Activated CD4-positive, CD25-positive, alpha-beta regulatory T cell (primary cell): ENCODE measurements around the gene STK36.
A peak's percentile ranks its signal among the peaks of the same experiment; 100 is the strongest.

ENCODE experiments used
- DNase-seq, 4 experiments: peaks; one replicate each; lab custom pipeline; 2025; lab: John Stamatoyannopoulos, UW

STK36 gene

GRCh38 chr2:218671654-218672566 lies at the start of gene STK36, which contains the start of gene RNF25:
Gene STK36 (plus strand): TSS chr2:218672086. CDS start chr2:218672830, 744 bp downstream.
Gene RNF25 (minus strand): TSS chr2:218672002. CDS start chr2:218671970, 32 bp downstream.
- DNase-seq, result peak; percentile 55 to 67 (median 65)

- DNase-seq, result no peak
Measured at GRCh38 chr2:218622606-218623365, 49.1 kb upstream of the STK36 start.

- DNase-seq, result no peak
Measured at GRCh38 chr2:218623366-218623705, 48.5 kb upstream of the STK36 start.

- DNase-seq, result no peak
Measured at GRCh38 chr2:218626369-218626768, 45.5 kb upstream of the STK36 start.

- DNase-seq, result no peak
Measured at GRCh38 chr2:218627939-218628338, 43.9 kb upstream of the STK36 start.

GRCh38 chr2:218631837-218632236 lies 40.0 kb upstream of the STK36 start:
- DNase-seq, result no peak

- DNase-seq, result no peak
Measured at GRCh38 chr2:218635719-218636118, 36.2 kb upstream of the STK36 start.

GRCh38 chr2:218638372-218638771 lies 33.5 kb upstream of the STK36 start:
- no peak for DNase-seq

GRCh38 chr2:218642121-218642656 lies 29.7 kb upstream of the STK36 start:
- no peak for DNase-seq

GRCh38 chr2:218642786-218643185 lies 29.1 kb upstream of the STK36 start:
- no peak for DNase-seq

GRCh38 chr2:218643751-218644310 lies 28.1 kb upstream of the STK36 start:
- no peak for DNase-seq

GRCh38 chr2:218644721-218645120 lies 27.2 kb upstream of the STK36 start:
- DNase-seq, result no peak

- no peak for DNase-seq
Measured at GRCh38 chr2:218645126-218645525, 26.8 kb upstream of the STK36 start.

GRCh38 chr2:218648088-218648786 lies 23.6 kb upstream of the STK36 start:
- DNase-seq, result peak in 1 of 4 experiments; percentile 10

- no peak for DNase-seq
Measured at GRCh38 chr2:218648787-218649100, 23.1 kb upstream of the STK36 start.

GRCh38 chr2:218655751-218656150 lies 16.1 kb upstream of the STK36 start:
- no peak for DNase-seq

GRCh38 chr2:218658671-218659257 lies 13.1 kb upstream of the STK36 start:
- peak in 1 of 4 experiments; percentile 17 for DNase-seq

GRCh38 chr2:218659258-218659987 lies 12.5 kb upstream of the STK36 start, which contains the start of the genes BCS1L and ZNF142:
Gene BCS1L (plus strand): TSS chr2:218659683. CDS start chr2:218660988, 1,305 bp downstream.
Gene ZNF142 (minus strand): TSS chr2:218659623. CDS start chr2:218656429, 3,194 bp downstream.
- DNase-seq, result peak; percentile 83 to 91 (median 86)

GRCh38 chr2:218659988-218660358 lies 11.9 kb upstream of the STK36 start:
- no peak for DNase-seq

GRCh38 chr2:218662377-218662776 lies 9.5 kb upstream of the STK36 start:
- no peak for DNase-seq

GRCh38 chr2:218662827-218663226 lies 9.1 kb upstream of the STK36 start:
- DNase-seq, result no peak
